ENCODE results near the gene EVA1C.
"Not testable (repeated sequence)": the region's sequence is repeated elsewhere in the genome, so short reads cannot be mapped to it uniquely, and the experiment has no call there.

Gene EVA1C

DNA sequence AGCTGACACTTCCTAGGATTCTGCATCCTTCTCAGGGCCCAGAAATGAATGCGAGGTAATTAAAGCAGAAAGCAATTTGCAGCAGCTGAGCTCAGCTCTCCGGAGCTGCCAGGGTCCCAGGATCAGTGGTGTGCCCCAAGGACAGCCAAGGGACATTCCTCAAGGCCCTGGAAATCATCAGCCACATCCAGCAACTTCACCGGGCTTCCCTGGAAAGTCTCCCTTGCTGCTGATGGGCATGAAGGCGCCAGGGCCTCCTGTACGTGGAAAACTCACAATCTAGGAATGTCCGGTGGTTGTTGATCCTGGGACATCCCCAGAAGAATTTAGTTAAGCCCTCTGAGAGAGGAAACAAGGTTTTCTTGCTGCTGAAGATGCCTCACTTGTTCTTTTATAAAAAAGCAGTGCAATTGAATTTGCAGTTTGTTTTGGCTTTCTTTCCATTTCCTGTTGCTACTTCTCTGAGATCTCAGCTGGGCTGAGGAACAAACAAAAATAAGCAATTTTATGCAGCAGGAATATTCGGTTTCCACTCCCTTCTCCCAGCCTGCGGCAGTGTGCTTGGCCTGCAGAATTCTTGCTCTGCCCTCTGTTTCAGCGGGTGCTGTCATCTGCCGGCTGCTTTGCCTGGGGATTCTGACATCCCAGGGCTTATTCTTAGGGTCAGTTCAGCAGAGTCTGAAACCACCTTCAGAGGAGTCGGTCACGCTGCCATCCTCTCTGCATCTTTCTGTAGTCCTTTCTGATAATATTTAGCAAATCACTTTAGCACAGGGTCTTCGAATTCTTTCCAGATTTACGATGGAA, 86.9 kb downstream of the EVA1C start:
- DNase-seq (ENCODE audit: low read depth), result no peak

DNA sequence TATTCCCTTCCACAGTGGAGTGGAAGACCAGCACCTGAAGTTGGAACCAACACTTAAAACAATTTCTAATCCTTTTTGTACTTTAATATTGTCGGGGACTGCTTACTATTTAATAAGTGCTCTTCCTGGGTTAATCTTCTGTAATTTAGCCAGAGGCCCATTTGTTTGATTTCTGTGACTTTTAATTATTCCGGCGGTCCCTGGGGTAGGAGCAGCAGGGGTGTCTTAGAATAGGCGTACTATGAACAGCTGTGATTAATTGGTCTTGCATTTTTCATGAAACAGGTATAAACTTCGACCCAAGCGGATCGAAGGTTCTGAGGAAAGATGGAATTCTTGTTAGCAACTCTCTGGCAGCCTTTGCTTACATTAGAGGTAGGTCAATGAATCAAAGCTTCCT, 91.1 kb downstream of the EVA1C start:
- not testable (repeated sequence) for DNase-seq (ENCODE audit: low read depth)

DNA sequence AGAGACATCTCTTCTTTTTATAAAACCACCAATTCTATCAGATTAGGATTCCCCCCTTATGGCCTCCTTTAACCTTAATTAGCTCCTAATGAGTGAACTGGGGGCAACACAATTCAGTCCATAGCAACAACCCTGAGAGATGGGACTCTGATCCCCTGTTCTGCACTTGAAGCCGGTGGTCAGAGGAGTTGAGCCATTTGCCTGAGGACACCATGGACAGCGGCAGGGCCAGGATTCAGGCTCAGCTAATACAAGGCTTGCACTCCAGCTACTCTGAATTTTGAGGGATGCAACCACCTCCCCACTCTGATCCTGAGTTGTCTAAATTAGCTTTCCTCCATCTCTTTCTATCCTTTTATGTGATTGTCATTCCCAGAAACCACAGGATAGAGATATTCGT, 93.3 kb downstream of the EVA1C start:
- not testable (repeated sequence) for DNase-seq (ENCODE audit: low read depth)

DNA sequence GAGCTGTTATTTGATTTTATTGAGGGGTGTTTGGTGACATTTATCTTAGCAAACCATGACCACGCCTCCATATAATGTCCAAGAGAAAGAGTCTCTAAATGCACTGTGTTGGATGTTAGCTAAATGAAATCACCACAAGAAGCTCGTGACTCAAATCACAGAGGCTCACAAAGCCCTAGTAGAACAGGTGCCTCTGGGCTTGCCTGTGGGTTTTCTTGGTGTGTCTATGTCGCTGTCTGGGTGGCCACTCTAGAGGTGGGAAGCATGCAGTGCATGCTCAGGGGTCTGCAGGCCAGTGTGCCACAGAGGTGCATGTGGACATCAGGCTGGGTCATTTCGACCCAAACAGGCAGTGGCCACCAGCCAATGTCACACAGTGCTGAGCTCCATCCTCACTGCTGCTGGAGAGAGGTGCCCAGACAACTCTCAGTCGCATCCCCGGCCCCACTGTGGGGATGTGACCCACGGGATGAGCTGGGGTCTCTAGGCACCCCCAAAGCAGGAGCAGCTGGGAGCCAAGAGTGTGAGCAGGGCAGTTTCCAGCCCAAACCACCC, 94.0 kb downstream of the EVA1C start:
- not testable (repeated sequence) for DNase-seq (ENCODE audit: low read depth)

DNA sequence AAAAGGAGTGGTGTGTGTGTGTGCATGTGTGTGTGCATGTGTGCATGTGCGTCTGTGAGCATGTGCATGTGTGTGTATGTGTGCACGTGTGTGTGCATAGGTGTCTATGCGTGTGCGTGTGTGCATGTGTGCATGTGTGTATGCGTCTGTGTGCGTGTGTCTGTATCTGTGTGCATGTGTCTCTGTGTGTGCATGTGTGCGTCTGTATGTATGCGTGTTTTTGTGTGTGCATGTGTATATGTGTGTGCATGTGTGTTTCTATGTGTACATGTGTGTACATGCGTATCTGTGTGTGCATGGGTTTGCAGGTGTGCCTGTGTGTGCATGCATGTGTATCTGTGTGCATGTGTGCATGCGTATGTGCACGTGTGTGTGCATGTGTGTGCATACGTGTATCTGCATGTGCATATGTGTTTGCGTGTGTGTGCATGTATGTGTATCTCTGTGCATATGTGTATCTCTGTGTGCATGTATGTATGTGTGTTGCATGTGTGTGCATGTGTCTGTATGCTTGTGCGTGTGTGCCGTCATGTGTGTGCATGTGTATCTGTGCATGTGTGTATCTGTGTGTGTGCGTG, 94.9 kb downstream of the EVA1C start:
- DNase-seq (ENCODE audit: low read depth), result no peak

DNA sequence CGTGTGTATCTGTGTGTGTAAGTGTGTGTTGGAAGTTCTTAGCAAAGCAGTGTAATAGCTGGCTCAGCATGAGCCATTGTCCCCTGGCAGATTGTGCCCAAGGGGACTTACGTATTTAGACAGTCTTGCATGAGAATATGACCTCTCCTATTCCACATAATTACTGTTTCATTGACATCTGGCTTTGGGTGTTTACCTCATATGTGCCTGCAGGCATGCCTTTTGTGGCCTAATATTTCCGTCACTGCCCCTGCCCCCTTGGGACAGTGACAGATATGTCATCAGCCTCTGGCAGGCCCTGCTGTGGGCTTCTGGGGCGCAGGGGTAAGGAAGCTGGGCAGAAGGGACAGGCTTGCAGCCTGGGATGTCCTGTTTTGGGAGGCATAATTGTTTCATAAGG, 95.5 kb downstream of the EVA1C start:
- DNase-seq (ENCODE audit: low read depth), result not testable (repeated sequence)

DNA sequence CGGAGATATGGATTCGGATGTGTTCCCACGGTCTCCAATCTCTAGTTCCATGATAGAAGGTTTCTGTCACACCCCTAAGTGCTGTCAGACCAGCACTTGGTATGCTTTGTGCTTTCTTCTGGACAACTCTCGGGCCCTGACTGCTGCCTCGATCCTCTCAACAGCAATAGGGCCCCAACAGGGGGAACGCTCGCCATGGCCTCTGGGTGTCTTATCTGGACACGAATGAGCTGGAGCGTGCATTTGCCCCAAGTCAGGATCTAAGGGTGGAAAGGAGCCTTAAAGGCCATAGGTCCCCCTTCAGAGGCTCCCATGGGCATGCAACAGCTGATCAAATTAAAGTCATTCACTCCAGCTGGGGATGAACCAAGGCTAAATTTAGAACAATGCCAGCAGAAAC, 96.1 kb downstream of the EVA1C start:
- DNase-seq (ENCODE audit: low read depth), result no peak

DNA sequence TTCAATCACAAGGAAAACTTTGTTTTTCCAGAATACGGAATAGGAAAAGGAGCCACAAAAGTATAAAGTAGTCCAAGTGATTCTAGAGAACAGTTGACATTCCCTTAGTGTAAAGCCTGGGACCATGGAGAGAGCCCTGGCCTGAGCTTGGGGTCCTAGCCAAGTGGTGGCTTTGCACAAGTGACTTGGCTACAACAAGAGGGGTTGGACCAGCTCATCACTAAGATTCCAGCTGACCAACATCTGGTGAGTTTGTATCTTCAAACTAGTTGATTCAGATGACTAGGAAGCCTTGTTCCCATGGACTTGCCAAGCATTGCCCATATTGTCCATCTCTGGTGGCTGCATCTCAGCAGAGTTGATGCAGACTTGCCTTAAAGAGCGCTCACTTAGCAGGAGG, 96.5 kb downstream of the EVA1C start:
- DNase-seq (ENCODE audit: low read depth), result not testable (repeated sequence)

DNA sequence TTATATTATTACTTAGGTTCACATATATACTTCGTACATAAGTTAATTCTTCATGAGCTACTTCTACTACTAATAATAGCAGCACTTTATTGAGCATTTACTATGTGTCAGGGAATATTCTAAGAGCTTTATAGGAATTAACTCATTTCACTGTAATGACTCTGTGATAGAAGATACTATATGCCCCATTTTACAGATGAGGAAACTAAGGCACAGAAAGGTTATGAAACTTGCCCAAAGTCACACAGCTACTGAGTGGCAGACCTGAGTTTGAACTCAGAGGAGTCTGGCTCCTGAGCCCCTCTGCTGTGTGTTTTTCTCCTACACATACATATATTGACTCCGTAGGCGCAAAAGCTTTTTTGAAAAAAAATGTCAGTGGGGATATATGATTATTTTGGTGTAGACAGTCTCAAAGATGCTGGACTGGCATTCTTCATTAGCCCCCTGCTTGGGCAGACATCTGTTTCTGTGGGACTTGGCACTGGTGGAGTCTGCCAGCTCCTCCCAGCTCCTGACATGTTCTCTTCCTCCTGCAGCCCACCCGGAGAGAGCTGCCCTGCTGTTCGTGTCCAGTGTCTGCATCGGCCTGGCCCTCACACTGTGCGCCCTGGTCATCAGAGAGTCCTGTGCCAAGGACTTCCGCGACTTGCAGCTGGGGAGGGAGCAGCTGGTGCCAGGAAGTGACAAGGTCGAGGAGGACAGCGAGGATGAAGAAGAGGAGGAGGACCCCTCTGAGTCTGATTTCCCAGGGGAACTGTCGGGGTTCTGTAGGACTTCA, 102.0 kb downstream of the EVA1C start:
- no peak for DNase-seq (ENCODE audit: low read depth)

DNA sequence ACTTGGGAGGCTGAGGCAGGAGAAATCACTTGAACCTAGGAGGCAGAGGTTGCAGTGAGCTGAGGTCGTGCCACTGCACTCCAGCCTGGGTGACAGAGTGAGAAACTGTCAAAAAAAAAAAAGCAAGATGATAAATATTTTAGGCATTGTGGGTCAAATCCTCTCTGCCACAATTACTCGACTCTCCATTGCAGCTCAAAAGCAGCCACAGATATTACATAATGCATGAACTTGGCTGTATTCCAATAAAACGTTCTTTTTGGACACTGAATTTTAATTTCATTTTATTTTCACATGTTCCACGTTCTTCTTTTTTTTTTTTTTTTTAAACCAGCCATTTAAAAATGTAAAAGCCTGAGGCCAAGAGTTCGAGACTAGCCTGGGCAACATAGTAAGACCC, 103.4 kb downstream of the EVA1C start:
- DNase-seq (ENCODE audit: low read depth), result no peak

DNA sequence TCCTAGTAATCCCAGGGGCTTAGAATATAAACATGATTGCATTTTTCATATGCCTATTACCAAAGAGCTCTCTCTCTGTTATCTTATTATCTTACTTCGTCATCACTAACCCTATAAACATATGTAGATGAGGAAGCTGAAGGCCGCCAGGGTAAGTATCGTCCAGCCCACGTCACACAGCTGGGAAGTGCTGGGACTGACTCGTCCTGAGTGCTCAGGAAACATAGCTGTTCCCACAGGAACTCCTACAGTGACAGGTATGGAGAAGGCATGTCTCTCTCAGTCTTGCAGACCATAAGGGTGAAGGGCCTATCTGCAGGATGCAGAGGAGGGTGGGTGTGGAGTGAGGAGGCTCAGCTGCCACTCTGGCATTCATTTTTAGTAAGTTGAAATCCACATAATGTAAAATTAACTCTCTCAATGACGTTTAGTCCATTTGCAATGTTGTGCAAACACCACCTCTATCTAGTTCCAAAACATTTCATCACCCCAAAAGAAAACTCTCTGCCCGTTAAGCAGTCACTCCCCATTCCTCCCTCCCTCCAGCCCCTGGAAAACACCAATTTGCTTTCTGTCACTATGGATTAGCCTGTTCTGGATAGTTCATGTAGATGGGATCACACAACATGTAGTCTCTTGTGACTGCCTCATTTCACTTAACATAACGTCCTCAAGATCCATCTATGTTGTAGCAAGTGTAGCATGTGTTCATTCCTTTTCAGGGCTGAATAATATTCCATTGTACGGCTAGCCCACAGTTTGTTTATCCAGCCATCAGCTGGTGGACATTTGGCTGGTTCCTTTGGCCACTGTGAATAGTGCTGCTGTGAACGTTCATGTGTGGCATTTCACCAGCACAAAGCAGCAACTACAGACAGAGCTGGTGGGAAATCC, 104.5 kb downstream of the EVA1C start:
- no peak for DNase-seq (ENCODE audit: low read depth)

DNA sequence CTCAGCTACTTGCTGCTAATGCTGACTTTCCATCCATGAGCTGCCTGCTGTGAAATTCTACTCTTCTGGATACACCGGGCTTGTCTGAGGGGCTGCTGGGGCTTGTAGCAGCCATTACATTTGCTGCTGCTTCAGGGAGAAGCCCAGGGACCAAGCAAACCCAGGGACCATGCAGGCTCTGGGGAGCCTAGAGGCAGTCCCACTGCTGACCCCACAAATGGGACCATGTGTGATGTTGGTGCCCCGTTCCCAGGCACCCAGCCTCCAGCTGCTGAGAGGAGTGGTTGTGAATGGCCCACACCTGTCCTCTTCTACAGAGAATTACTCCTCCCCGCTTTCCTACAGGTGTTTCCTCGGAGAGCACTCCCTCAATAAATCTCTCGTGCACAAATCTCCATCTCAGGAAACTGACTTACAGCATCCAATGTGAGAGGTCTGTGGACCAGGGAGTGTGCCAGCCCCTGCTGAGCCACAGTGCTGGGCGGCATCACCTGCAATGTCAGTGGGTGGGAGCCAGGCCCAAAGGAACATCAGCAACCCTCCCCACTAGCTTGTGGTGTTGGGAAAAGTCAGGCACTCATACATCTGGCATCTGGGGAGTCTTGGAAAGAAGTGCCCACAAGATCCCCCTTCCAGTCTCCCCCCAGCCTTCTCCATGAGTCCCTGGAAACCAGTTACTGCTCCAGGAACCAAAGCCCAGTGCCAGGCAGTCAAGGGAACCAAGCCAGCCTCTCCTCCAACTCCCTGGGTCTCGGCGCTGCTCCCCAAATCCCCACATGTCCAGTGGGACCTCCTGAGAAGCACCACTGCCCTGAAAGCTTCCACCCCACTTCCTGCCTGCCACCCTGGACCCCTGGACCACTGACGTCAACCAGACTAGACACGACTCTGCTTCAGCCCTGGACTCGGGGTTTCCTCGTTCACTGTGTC, 107.7 kb downstream of the EVA1C start:
- no peak for DNase-seq (ENCODE audit: low read depth)

DNA sequence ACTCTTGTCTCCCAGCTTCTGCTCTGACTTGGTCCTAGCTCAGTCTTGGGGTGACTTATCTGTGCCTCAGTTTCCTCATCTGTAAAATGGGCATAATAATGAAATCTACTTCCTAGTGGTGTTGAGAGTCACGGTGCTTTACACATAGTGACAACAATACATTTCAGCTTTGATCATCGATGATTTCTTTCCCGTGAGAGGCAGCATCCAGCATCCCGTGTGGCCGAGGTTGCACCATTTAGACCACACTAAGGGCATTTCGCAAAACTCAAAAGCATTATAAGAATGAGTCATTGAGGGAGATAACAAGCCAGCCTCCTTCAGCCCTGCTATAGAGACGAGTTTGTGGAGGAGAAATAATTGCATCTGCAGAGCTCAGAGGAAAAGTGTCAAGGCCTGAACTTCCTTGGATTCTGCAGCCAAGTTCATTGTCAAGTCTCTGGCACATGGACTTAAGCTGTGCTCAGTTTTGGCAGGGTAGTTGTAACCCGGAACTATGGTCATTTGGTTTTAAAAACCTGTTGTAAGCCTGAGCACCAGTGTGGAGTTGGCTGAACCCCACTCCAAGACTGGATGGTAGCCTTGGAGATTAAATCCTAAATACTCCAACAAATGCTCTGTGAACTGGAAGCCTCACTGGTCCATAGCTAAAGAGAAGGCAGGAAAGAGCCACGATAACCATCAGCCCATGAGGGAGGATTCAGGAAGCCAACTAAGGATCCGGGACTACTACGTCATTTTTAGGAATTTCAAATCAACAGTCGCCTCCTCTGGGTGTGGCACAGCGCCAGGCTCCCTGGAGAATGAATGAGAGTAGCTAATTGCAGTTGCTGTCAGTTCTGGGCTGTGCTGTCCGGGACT, 108.6 kb downstream of the EVA1C start:
- DNase-seq (ENCODE audit: low read depth), result no peak

DNA sequence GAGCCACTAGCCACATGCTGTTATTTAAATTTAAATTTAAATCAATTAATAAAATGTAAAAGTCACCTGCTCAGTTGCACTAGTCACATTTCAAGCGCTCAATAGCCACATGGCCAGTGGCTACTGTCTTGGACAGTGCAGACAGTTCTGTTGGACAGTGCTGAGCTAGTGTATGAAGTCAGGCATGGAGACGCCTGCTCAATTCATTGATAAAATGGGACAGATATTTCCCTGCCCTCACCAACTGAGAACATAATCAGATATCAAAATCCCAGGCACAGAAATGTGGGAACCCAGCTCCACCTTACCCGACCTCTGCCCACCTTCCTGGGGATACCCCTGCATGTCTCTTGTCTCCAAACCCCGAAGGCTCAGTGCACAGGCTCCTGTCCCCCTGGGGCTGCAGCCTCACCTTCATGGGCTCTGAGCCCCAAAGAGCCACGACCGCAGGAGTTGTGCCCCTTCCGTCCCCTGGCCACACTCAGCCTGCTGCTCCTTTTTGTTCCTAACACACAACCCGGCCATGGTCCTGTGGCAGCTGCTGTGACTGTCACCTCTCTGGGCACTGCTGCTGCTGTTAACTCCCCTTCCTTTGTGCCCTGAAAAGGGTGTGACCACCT, 109.3 kb downstream of the EVA1C start:
- DNase-seq (ENCODE audit: low read depth), result no peak

DNA sequence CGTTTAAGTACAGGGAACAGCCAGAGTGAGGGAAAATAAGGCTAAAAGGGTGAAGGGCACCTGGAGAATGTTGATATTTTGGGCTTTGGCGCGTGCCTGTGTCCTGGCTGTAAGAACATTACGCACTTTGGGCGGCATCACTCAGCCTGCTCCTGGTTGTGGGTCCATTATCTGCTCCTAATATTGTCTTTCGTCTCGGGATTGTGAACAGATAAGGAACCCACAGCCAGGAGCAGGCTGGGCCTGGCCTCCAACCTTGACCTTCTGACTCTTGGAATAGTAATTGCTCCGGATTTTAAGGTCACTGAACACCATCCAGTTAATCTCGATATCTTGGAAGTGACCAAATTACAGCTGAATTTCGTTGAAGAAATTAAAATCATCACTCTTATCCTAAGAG, 111.0 kb downstream of the EVA1C start:
- no peak for DNase-seq (ENCODE audit: low read depth)

DNA sequence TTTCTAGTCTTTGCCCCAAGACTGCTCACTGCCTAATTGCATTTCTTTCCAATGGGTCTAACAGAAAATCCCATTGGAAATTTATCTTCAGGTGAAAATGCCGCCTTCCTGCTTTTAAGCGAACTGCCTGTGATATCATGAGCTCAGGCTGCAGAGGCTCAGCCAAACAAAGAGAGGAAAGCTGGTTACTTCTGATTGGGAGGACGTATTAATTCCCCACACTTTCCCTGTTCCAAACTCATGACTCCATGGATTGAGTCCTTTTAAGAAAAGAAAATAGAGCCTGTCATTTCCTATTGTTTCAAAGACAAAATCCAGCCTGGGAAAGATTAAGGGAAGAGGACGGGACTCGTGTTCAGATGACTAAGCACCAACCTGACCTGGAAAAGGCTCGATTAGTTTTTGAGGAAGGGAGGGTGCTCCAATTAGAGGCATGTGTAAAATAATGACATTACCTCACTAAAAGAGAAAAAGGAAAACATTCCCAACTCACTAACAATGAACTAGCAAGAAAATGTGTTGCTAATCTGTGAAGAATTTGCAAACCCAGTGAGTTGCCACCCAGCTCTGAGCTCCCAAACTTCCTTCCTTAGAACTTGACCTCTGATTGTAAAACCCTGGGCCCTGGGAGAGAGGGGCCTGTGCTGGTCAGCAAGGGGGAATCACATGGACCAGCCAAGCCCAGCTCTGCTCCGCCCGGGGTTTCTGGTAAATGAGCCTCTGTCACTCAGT, 111.6 kb downstream of the EVA1C start:
- DNase-seq (ENCODE audit: low read depth), result no peak

DNA sequence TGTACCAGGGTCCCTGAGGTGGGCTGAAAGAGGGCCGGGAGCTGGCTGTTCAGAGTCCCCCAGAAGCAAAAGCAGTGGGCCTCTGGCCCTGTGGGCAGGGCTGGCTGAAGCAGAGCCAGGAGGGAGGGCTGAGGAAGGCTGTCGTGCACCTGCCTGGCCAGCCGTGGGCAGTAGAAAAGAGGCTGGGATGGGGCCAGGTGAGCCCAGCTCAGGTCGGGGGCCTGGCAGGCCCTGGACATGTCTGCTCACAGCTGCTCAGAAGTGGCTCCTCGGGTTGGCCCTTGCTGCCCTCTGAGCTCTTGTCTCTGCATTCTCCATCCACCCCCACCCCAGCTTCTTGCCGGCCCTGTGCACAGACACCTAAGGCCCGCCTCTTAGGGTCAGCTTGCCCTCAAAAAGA, 112.8 kb downstream of the EVA1C start:
- DNase-seq (ENCODE audit: low read depth), result no peak

DNA sequence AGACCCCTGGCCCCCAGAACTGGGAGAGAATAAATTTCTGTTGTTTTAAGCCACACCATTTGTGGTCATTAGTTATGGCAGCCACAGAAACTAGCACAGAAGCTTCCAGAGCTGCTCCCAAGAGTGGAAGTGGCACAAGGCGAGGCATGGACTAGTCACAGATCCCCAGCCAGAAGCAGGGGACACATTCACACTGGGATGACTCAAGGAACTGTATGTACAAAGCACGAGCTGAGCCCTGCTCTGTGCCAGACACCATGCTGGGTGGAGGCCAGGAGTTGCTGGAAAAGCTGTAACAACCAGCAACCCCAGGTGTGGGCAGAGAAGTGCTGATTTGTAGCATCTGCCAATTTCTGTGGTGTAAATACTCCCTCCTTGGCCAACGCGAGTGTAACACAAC, 117.2 kb downstream of the EVA1C start:
- no peak for DNase-seq (ENCODE audit: low read depth)

DNA sequence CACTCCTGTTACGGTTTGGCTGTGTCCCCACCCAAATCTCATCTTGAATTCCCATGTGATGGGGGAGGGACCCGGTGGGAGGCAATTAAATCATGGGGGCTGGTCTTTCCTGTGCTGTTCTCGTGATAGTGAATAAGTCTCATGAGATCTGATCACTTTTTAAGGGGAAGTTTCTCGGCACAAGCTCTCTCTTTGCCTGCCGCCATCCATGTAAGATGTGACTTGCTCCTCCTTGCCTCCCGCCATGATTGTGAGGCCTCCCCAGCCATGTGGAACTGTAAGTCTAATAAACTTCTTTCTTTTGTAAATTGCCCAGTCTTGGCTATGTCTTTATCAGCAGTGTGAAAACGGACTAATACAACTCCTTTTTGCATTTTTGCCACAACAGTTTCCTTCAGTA, 118.3 kb downstream of the EVA1C start:
- DNase-seq (ENCODE audit: low read depth), result not testable (repeated sequence)
